Stimulated activated CD4-positive, alpha-beta T cell treated with anti-CD3 and anti-CD28 coated beads, TNF-alpha, amount 100 ng/mL, for 4 hours (primary cell): ENCODE results near the gene DOCK4.

ENCODE experiments used
- DNase-seq, 3 experiments: peaks; one replicate each; pipeline ENCODE4 v3.0.0-alpha.2; 2020; ENCODE audit warnings: low read depth in 3 of 3

The DOCK4 gene

GRCh38 chr7:112192236-112193154, 13.7 kb downstream of the DOCK4 start:
- DNase-seq = no peak

- DNase-seq = no peak
Observed at GRCh38 chr7:112190120-112190519, 16.1 kb downstream of the DOCK4 start.

GRCh38 chr7:112189691-112190090, 16.5 kb downstream of the DOCK4 start:
- DNase-seq = no peak

- DNase-seq = no peak
Observed at GRCh38 chr7:112188257-112188656, 17.9 kb downstream of the DOCK4 start.

GRCh38 chr7:112186300-112186699, 19.9 kb downstream of the DOCK4 start:
- no peak for DNase-seq

GRCh38 chr7:112185005-112185834, 21.0 kb downstream of the DOCK4 start:
- no peak for DNase-seq

GRCh38 chr7:112184455-112184854, 21.7 kb downstream of the DOCK4 start:
- no peak for DNase-seq

GRCh38 chr7:112183266-112183665, 22.9 kb downstream of the DOCK4 start:
- DNase-seq = no peak

- no peak for DNase-seq
Observed at GRCh38 chr7:112182749-112183148, 23.4 kb downstream of the DOCK4 start.

- DNase-seq = no peak
Observed at GRCh38 chr7:112180223-112180622, 26.0 kb downstream of the DOCK4 start.

GRCh38 chr7:112176693-112177415, 29.3 kb downstream of the DOCK4 start:
- DNase-seq = no peak

- DNase-seq = no peak
Observed at GRCh38 chr7:112176241-112176640, 30.0 kb downstream of the DOCK4 start.

- no peak for DNase-seq
Observed at GRCh38 chr7:112174192-112174591, 32.0 kb downstream of the DOCK4 start.

GRCh38 chr7:112173568-112173905, 32.7 kb downstream of the DOCK4 start:
- DNase-seq = no peak

GRCh38 chr7:112172870-112173567, 33.2 kb downstream of the DOCK4 start:
- no peak for DNase-seq

- DNase-seq = no peak
Observed at GRCh38 chr7:112171673-112172072, 34.5 kb downstream of the DOCK4 start.

- no peak for DNase-seq
Observed at GRCh38 chr7:112168915-112169314, 37.3 kb downstream of the DOCK4 start.

- no peak for DNase-seq
Observed at GRCh38 chr7:112167147-112167546, 39.1 kb downstream of the DOCK4 start.

- DNase-seq = no peak
Observed at GRCh38 chr7:112162784-112163506, 43.3 kb downstream of the DOCK4 start.

GRCh38 chr7:112162142-112162766, 43.9 kb downstream of the DOCK4 start:
- no peak for DNase-seq
